ENCODE measurements around the gene NDUFA8. TPM values are rescaled to one million over a fixed set of nuclear protein-coding genes. Genes with fewer than 3 reads are reported as not detected.
"Not testable (repeated sequence)": the region's sequence is repeated elsewhere in the genome, so short reads cannot be mapped to it uniquely, and the experiment has no call there.

The NDUFA8 gene
- polyA plus RNA-seq, 1 experiment: 90.4 TPM

DNA sequence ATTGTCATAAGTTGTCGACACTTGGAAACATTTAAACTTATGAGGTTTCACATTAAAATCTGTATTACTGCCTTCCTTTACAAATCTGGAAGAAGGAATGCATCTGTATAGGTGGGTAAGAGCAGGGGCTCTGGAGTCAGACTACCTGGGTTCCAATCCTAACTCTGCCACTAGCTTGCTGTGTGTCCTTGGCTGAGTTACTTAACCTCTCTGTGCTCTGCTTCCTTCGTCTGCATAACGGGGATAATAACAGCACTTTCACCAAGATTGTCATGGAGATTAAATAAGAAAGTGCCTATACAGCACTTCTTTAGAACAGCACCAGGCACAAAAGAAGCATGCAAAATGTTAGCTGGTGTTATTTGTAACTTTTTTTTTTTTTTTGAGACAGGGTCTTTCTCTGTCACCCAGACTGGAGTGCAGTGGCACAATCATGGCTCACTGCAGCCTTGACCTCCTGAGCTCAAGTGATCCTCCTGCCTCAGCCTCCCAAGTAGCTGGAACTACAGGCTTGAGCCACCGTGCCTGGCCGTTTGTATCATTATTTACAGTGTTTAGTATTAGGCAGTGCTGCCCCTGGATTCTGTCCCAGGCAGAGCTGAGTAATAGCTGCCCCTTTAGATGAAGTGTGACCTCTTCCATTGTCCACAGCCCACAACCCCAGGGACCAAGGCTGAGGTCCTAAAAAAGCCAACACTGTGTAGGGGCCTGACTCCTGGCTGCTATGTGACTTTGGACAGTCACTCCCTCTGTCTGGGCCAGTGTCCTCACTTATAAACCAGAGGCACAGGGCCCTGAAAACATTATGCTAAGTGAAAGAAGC lies 41.0 kb downstream of the NDUFA8 start:
- CTCF ChIA-PET: interaction anchor here (0.7 to 9.4 kb wide), 3 partner anchors 21 to 409 kb away, joined by 3 to 378 read pairs (median 3); no protein-coding TSS in a partner anchor
- no peak overlapping the region for H3K27ac ChIP-seq (ENCODE audit: low read depth, low read length)
- POLR2A ChIA-PET: no interaction called here
- no peak for DNase-seq (ENCODE audit: low read depth, low spot score)
- TF ChIP-seq, protein P1, sequence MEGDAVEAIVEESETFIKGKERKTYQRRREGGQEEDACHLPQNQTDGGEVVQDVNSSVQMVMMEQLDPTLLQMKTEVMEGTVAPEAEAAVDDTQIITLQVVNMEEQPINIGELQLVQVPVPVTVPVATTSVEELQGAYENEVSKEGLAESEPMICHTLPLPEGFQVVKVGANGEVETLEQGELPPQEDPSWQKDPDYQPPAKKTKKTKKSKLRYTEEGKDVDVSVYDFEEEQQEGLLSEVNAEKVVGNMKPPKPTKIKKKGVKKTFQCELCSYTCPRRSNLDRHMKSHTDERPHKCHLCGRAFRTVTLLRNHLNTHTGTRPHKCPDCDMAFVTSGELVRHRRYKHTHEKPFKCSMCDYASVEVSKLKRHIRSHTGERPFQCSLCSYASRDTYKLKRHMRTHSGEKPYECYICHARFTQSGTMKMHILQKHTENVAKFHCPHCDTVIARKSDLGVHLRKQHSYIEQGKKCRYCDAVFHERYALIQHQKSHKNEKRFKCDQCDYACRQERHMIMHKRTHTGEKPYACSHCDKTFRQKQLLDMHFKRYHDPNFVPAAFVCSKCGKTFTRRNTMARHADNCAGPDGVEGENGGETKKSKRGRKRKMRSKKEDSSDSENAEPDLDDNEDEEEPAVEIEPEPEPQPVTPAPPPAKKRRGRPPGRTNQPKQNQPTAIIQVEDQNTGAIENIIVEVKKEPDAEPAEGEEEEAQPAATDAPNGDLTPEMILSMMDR (IDR thresholded peaks at IDR 0.05; ENCODE audit: low read depth, low read length): no peak
- H3K4me3 ChIP-seq (ENCODE audit: low read depth, low read length): no peak overlapping the region
- peaks cover 19% of the 10 kb centered on the region for H3K27me3 ChIP-seq (ENCODE audit: control insufficient read depth, insufficient read depth, low read length)
- no peaks in the 10 kb centered on the region for H3K9me3 ChIP-seq (ENCODE audit: control insufficient read depth, insufficient read depth, low read length)

DNA sequence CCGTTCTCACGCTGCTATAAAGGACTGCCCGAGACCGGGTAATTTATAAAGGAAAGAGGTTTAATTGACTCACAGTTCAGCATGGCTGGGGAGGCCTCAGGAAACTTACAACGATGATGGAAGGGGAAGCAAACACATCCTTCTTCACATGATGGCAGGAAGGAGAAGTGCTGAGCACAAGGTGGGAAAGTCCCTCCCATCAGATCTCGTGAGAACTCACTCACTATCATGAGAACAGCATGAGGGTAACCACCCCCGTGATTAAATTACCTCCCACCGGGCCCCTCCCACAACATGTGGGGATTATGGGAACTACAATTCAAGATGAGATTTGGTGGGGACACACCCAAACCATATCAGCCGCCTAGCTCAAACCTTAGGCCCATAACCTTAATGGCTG lies 42.3 kb downstream of the NDUFA8 start:
- H3K4me3 ChIP-seq (ENCODE audit: low read depth, low read length); POLR2A ChIA-PET; H3K27ac ChIP-seq (ENCODE audit: low read depth, low read length); H3K9me3 ChIP-seq (ENCODE audit: control insufficient read depth, insufficient read depth, low read length); DNase-seq (ENCODE audit: low read depth, low spot score): not testable (repeated sequence)
- CTCF ChIA-PET: interaction anchor here (1.2 to 2.4 kb wide), 3 partner anchors 18 to 571 kb away, joined by 6 to 11 read pairs (median 10); no protein-coding TSS in a partner anchor
- H3K27me3 ChIP-seq (ENCODE audit: control insufficient read depth, insufficient read depth, low read length): peaks cover 25% of the 10 kb centered on the region

DNA sequence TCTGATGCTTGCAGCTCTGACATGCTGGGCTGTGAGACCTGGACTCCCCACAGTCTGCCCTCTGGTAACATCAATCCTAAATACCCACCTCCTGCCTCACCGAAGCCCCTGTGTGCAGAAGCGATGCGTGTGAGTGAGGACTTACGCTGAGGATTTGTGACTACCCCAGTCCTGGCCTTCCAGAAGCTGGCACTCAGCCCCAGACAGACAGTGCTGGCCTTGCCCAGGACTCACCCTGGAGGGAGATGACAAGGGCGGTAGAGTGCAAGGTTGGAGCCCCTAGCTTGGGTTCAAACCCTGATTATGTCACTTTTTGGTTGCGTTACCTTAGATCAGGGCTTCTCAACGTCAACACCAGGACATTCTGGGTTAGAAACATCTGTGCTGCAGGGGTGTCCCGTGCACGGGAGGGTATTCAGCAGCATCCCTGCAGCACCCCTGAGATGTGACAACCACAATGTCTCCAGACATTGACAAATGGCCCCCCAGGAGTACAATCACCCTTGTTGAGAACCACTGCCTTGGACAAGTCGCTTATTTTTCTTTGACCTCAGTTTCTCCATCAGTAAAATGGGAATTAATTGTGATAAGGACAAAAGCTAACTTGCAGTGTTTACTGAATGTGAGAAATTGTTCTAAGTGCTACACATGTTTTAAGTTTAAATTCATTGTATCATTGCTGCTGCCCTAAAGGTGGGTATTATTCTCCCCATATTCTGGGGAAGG lies 43.0 kb downstream of the NDUFA8 start:
- no peak for DNase-seq (ENCODE audit: low read depth, low spot score)
- no peak overlapping the region for H3K4me3 ChIP-seq (ENCODE audit: low read depth, low read length)
- CTCF ChIA-PET: interaction anchor here (0.6 to 2.4 kb wide), 6 partner anchors 15 to 571 kb away, joined by 5 to 15 read pairs (median 8); no protein-coding TSS in a partner anchor
- H3K27ac ChIP-seq (ENCODE audit: low read depth, low read length): no peak overlapping the region
- no peaks in the 10 kb centered on the region for H3K9me3 ChIP-seq (ENCODE audit: control insufficient read depth, insufficient read depth, low read length)
- TF ChIP-seq, protein P1 (IDR thresholded peaks at IDR 0.05; ENCODE audit: low read depth, low read length): no peak
- POLR2A ChIA-PET: no interaction called here
- peaks cover 25% of the 10 kb centered on the region for H3K27me3 ChIP-seq (ENCODE audit: control insufficient read depth, insufficient read depth, low read length)

DNA sequence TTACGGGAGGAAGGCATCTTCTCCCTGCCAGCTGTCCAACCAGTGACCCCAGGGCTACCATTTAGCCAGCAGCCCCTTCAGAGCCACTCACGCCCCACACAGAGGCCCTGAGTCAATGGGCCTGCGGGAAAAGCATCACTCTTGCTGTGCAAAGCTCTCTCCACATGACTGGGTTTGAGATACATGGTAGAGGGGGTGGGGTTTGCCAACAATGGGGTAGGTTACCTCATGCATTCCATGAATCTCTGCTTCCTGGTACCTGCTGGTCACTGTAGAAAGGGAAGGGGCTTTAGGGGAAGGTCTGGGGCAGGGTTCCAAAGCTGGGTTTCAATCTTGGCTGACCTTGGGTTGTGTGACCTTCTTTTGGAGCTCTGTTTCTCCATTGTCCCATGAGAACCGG lies 43.5 kb downstream of the NDUFA8 start:
- peaks cover 25% of the 10 kb centered on the region for H3K27me3 ChIP-seq (ENCODE audit: control insufficient read depth, insufficient read depth, low read length)
- H3K27ac ChIP-seq (ENCODE audit: low read depth, low read length): no peak overlapping the region
- DNase-seq (ENCODE audit: low read depth, low spot score): no peak
- CTCF ChIA-PET: interaction anchor here (0.7 to 2.4 kb wide), 6 partner anchors 14 to 619 kb away, joined by 3 to 15 read pairs (median 6); no protein-coding TSS in a partner anchor
- TF ChIP-seq, protein P1 (IDR thresholded peaks at IDR 0.05; ENCODE audit: low read depth, low read length): no peak
- H3K9me3 ChIP-seq (ENCODE audit: control insufficient read depth, insufficient read depth, low read length): no peaks in the 10 kb centered on the region; the same call in 1 of the 2 replicates
- H3K4me3 ChIP-seq (ENCODE audit: low read depth, low read length): no peak overlapping the region
- POLR2A ChIA-PET: no interaction called here

DNA sequence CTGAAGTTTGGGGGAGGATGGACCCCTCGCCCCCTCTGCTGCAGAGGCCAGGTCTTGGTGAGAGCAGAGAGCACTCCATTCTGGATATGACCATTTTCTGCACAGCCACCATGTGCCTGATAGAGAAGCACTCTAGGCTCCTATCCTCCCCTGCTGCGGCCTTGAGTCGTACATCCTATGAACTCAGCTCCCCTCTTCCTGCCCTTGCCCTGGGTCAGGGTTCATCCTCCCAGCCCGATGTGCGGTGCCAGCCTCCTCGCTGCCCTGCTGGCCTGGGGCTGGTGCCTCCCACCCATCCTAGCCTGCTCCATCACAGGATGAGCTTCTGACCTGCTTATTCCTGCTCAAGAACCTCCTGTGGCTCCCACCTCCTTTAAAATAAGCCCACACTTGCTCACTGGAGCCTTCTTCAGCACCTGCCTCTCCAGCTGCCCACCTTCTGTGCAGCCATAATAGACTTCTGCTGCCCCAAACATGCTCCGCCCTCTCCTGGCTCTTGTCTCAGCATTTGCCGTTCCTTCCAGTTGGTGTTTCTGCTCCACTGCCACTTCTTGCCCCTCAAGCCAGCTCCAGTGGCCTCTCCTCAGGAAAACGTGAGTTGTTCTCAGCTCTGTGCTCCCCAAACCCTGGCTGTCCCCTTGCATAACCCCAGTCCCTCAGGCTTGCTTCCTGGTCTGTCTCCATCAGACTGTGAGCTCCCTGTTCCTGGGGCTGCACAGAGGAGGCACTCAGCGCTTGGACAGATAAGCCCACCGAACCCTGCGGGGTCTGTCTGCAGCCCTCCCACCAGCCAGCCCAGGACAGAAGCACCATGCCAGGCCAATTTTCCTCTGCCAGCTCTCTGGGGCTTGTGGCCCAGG lies 44.2 kb downstream of the NDUFA8 start:
- TF ChIP-seq, protein P1 (IDR thresholded peaks at IDR 0.05; ENCODE audit: low read depth, low read length): no peak
- no peak overlapping the region for H3K27ac ChIP-seq (ENCODE audit: low read depth, low read length)
- no peak for DNase-seq (ENCODE audit: low read depth, low spot score)
- H3K27me3 ChIP-seq (ENCODE audit: control insufficient read depth, insufficient read depth, low read length): peaks cover 25% of the 10 kb centered on the region
- H3K9me3 ChIP-seq (ENCODE audit: control insufficient read depth, insufficient read depth, low read length): no peaks in the 10 kb centered on the region; the same call in 1 of the 2 replicates
- POLR2A ChIA-PET: interaction anchor here (0.6 kb wide), 1 partner anchor 712 kb away, joined by 3 read pairs; no protein-coding TSS in a partner anchor
- CTCF ChIA-PET: interaction anchor here (0.6 to 2.4 kb wide), 7 partner anchors 14 to 619 kb away, joined by 3 to 15 read pairs (median 5); no protein-coding TSS in a partner anchor
- H3K4me3 ChIP-seq (ENCODE audit: low read depth, low read length): no peak overlapping the region

Data from AG04450 (cell line).